Measurements from ENCODE around the gene KPTN. TPM values are rescaled to one million over a fixed set of nuclear protein-coding genes. Genes with fewer than 3 reads are reported as not detected.

Gene KPTN
- total RNA-seq, 2 donors from 2014 or later = 2.8 to 2.9 TPM

- no peak for TF ChIP-seq CTCF (IDR thresholded peaks at IDR 0.05)
- DNase-seq (ENCODE audit: low spot score) = peak; percentile 100
- H3K4me3 ChIP-seq = peak within 1 kb of the TSS; percentile 77 to 98
- H3K27me3 ChIP-seq = no peaks in the 10 kb centered on the region
- no peaks in the 10 kb centered on the region for H3K9me3 ChIP-seq
- H3K4me1 ChIP-seq = peaks cover 0 to 47% of the 10 kb centered on the region in 2 donors
- no peaks in the 10 kb centered on the region for H3K36me3 ChIP-seq
- peak within 1 kb of the TSS; percentile 95 to 96 for H3K27ac ChIP-seq
Observed at GRCh38 chr19:47514869-47515588, 31.0 kb upstream of the KPTN start, which contains the start of gene NAPA. Gene NAPA (minus strand): TSS chr19:47515063. CDS start chr19:47514940, 123 bp downstream.

- TF ChIP-seq CTCF (IDR thresholded peaks at IDR 0.05) = no peak
- H3K4me1 ChIP-seq = peaks cover 0 to 55% of the 10 kb centered on the region in 2 donors
- peak overlapping the region; percentile 95 to 96 for H3K27ac ChIP-seq
- peak overlapping the region; percentile 77 to 98 for H3K4me3 ChIP-seq
- no peaks in the 10 kb centered on the region for H3K36me3 ChIP-seq
- DNase-seq (ENCODE audit: low spot score) = no peak
- H3K9me3 ChIP-seq = no peaks in the 10 kb centered on the region
- H3K27me3 ChIP-seq = no peaks in the 10 kb centered on the region
Observed at GRCh38 chr19:47514151-47514868, 30.3 kb upstream of the KPTN start.

- no peak for TF ChIP-seq CTCF (IDR thresholded peaks at IDR 0.05)
- H3K4me1 ChIP-seq = peaks cover 0 to 68% of the 10 kb centered on the region in 2 donors
- H3K9me3 ChIP-seq = no peaks in the 10 kb centered on the region
- H3K4me3 ChIP-seq = peak overlapping the region in 1 of 2 donors; percentile 77
- peak overlapping the region; percentile 72 to 95 for H3K27ac ChIP-seq
- DNase-seq (ENCODE audit: low spot score) = no peak
- H3K36me3 ChIP-seq = no peaks in the 10 kb centered on the region
- no peaks in the 10 kb centered on the region for H3K27me3 ChIP-seq
Observed at GRCh38 chr19:47512948-47513319, 28.9 kb upstream of the KPTN start.

- Histone ChIP-seq H3K4me1 (peaks cover 0 to 74% of the 10 kb centered on the region in 2 donors), H3K27ac (peak overlapping the region; percentile 72 to 95), H3K27me3 (no peaks in the 10 kb centered on the region), H3K36me3 (no peaks in the 10 kb centered on the region), H3K9me3 (no peaks in the 10 kb centered on the region), H3K4me3 (peak overlapping the region in 1 of 2 donors; percentile 77)
- DNase-seq (ENCODE audit: low spot score) = no peak
- TF ChIP-seq CTCF (IDR thresholded peaks at IDR 0.05) = no peak
Observed at GRCh38 chr19:47512183-47512947, 28.3 kb upstream of the KPTN start.

- no peak overlapping the region for H3K4me3 ChIP-seq
- no peaks in the 10 kb centered on the region for H3K9me3 ChIP-seq
- no peaks in the 10 kb centered on the region for H3K36me3 ChIP-seq
- DNase-seq (ENCODE audit: low spot score) = no peak
- peak overlapping the region; percentile 72 to 95 for H3K27ac ChIP-seq
- H3K27me3 ChIP-seq = no peaks in the 10 kb centered on the region
- peaks cover 0 to 81% of the 10 kb centered on the region in 2 donors for H3K4me1 ChIP-seq
- TF ChIP-seq CTCF (IDR thresholded peaks at IDR 0.05) = no peak
Observed at GRCh38 chr19:47511681-47512080, 27.7 kb upstream of the KPTN start.

All from right atrium auricular region (tissue), 2 donors.